ENCODE data around the gene CNDP2.

DNA sequence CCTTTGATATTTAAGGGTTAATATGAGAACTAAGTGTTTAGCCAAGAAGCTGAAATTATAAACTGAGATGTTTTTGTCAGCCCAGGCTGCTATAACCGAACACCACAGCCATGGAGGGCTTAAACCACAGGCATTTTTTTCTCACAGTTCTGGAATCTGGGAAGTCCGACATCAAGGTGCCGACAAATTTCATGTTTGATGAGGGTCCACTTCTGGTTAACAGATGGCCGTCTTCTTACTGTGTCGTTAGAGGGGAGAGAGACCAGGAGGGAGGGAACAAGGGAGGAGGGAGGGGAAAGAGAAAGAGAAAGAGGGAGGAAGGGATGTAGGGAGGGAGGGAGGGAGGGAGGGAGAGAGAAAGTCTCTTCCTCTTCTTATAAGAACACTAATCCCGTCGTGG is 6.5 kb upstream of the CNDP2 start:
- TF ChIP-seq EZH2phosphoT487 (IDR thresholded peaks at IDR 0.05; ENCODE audit: low read length) (no peak), EZH2 (optimal IDR thresholded peaks at IDR 0.05; ENCODE audit: low read depth, low read length) (no peak)
- TF ChIP-seq, protein P1, sequence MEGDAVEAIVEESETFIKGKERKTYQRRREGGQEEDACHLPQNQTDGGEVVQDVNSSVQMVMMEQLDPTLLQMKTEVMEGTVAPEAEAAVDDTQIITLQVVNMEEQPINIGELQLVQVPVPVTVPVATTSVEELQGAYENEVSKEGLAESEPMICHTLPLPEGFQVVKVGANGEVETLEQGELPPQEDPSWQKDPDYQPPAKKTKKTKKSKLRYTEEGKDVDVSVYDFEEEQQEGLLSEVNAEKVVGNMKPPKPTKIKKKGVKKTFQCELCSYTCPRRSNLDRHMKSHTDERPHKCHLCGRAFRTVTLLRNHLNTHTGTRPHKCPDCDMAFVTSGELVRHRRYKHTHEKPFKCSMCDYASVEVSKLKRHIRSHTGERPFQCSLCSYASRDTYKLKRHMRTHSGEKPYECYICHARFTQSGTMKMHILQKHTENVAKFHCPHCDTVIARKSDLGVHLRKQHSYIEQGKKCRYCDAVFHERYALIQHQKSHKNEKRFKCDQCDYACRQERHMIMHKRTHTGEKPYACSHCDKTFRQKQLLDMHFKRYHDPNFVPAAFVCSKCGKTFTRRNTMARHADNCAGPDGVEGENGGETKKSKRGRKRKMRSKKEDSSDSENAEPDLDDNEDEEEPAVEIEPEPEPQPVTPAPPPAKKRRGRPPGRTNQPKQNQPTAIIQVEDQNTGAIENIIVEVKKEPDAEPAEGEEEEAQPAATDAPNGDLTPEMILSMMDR (IDR thresholded peaks at IDR 0.05; ENCODE audit: low read length), result no peak

Data from MM.1S (cell line).